ENCODE data around the gene DNAJC18. TPM values are rescaled to one million over a fixed set of nuclear protein-coding genes. Genes with fewer than 3 reads are reported as not detected.

DNAJC18 gene
- total RNA-seq, 1 experiment from 2014 or later = 12.5 TPM

DNA sequence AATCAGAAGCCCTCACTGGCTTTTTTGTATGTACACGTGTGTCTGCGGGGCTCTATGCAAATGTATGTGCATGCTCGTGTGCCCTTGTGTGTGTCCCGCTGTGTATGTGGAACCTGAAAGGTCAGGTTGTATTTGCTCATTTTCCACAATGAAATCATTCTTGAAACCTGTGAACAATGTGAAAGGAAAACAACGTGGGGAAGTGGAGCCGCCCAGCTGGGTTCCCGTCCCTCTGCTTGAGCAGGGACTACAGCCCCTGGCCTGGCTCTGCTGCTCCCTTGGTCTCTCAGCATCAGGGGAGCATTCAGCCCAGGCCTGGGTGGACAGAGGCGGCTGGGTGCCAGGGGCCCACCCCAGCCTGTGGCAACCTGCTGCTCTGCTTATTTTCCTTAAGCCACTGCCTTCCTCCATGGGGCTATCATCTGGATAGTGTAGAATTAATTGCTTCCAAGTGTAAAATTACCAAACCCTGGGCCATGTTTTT lies 20.2 kb upstream of the DNAJC18 start:
- Mint-ChIP-seq H3K4me3 (ENCODE audit: unreplicated experiment) (no peak overlapping the region), H3K27ac (ENCODE audit: unreplicated experiment) (peak overlapping the region; percentile 18), H3K9me3 (ENCODE audit: unreplicated experiment) (no peaks in the 10 kb centered on the region), H3K36me3 (ENCODE audit: insufficient read depth, unreplicated experiment) (no peaks in the 10 kb centered on the region), H3K27me3 (ENCODE audit: insufficient read depth, unreplicated experiment) (no peaks in the 10 kb centered on the region), H3K4me1 (ENCODE audit: low read depth, unreplicated experiment) (no peaks in the 10 kb centered on the region)
- peak in 1 of 2 experiments; percentile 21 for DNase-seq
- ChIA-PET CTCF (no interaction called here), POLR2A (interaction anchor here (0.6 to 1.0 kb wide), 3 partner anchors 21 to 242 kb away, joined by 4 to 8 read pairs (median 4); partner anchors contain the start of gene DNAJC18)
- TF ChIP-seq, protein P1, sequence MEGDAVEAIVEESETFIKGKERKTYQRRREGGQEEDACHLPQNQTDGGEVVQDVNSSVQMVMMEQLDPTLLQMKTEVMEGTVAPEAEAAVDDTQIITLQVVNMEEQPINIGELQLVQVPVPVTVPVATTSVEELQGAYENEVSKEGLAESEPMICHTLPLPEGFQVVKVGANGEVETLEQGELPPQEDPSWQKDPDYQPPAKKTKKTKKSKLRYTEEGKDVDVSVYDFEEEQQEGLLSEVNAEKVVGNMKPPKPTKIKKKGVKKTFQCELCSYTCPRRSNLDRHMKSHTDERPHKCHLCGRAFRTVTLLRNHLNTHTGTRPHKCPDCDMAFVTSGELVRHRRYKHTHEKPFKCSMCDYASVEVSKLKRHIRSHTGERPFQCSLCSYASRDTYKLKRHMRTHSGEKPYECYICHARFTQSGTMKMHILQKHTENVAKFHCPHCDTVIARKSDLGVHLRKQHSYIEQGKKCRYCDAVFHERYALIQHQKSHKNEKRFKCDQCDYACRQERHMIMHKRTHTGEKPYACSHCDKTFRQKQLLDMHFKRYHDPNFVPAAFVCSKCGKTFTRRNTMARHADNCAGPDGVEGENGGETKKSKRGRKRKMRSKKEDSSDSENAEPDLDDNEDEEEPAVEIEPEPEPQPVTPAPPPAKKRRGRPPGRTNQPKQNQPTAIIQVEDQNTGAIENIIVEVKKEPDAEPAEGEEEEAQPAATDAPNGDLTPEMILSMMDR (IDR thresholded peaks at IDR 0.05; ENCODE audit: insufficient read depth in 1 of 2, low read depth in 1 of 2, low read length in 1 of 2, severe bottlenecking in 1 of 2, unreplicated experiment in 1 of 2) = no peak
- Histone ChIP-seq H3K4me1 (peaks cover 12% of the 10 kb centered on the region), H3K9me3 (no peaks in the 10 kb centered on the region), H3K36me3 (ENCODE audit: control insufficient read depth, insufficient read depth, low read length) (no peaks in the 10 kb centered on the region), H3K27me3 (replicated peaks; ENCODE audit: control insufficient read depth, insufficient read depth, low read length) (no peaks in the 10 kb centered on the region), H3K4me3 (ENCODE audit: low read depth, low read length) (no peak overlapping the region)
- intact Hi-C loops (cut with micrococcal nuclease; ENCODE audit: unreplicated experiment) = loop anchor here (2.0 kb wide), 1 partner anchor 21 kb away; the partner anchor contains the start of gene DNAJC18
- no TSS peak for BruUV-seq (replicated peaks)

DNA sequence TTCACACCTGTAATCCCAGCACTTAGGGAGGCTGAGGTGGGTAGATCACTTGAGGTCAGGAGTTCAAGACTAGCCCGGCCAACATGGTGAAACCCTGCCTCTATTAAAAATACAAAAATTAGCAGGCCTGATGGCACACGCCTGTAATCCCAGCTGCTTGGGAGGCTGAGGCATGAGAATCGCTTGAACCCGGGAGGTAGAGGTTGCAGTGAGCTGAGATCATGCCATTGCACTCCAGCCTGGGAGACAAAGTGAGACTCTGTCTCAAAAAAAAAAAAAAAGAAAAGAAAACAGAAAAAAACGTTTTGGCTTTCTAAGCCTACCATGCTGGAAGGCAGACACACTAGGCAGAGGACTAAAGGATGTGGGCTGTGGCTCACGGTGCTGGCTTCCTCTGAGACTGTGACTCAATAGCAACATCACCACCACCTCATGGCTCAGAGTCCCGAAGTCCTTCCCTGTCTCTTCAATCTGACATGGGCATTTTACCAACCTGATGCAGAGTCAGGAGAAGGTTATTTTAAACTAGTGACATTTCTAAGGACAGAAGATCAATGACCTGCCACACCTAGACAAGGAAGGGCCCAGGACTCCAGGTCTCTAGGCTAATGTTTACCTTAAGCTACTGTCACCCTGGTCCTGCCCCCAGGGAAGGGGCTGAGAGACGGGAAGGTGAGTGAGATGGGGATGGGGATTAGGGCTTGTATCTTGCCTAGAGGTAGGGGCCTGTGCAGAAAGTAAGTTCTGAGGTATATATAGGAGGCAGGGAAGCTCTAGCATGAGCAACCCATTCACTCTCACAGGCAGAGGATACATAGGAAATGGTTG lies 19.5 kb upstream of the DNAJC18 start:
- TF ChIP-seq, protein P1 (IDR thresholded peaks at IDR 0.05; ENCODE audit: insufficient read depth in 1 of 2, low read depth in 1 of 2, low read length in 1 of 2, severe bottlenecking in 1 of 2, unreplicated experiment in 1 of 2) = no peak
- peak overlapping the region; percentile 18 for H3K27ac Mint-ChIP-seq (ENCODE audit: unreplicated experiment)
- POLR2A ChIA-PET = interaction anchor here (1.0 kb wide), 2 partner anchors 20 to 242 kb away, joined by 4 read pairs; partner anchors contain the start of gene DNAJC18

DNA sequence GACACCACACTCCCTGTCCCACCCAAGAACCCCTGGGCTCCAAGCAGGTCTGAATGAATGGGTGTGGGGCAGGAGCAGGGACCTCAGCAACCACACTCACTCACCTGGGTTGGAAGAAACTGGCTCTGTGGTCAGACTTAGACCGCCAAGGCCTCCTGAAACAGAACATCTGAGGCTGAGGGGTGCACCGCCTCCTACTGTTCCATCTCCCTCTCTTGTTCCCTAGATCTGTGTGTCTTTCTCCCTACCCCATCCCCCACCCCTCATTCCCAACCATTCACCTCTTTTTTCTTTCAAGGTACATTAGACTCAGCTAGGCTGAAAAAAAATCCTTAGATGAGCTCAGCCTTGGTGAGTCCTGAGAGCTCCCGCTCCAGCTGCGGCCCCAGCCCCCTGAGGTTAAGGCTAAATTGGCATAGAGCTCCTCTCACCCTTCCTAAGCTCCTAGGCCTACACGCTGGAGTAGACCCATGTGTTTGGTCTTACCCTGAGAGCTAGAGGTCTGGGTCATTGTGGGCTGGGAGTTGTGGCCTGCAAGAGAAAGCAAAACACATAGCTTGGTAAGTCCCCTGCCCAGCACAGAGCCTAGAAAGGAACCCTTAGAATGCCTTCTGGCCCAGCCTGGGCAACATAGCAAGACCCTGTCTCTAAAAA lies 18.5 kb upstream of the DNAJC18 start:
- H3K9me3 ChIP-seq = no peaks in the 10 kb centered on the region
- Mint-ChIP-seq H3K9me3 (ENCODE audit: unreplicated experiment) (no peaks in the 10 kb centered on the region), H3K27ac (ENCODE audit: unreplicated experiment) (peak overlapping the region; percentile 23), H3K36me3 (ENCODE audit: insufficient read depth, unreplicated experiment) (no peaks in the 10 kb centered on the region), H3K4me1 (ENCODE audit: low read depth, unreplicated experiment) (no peaks in the 10 kb centered on the region), H3K27me3 (ENCODE audit: insufficient read depth, unreplicated experiment) (no peaks in the 10 kb centered on the region), H3K4me3 (ENCODE audit: unreplicated experiment) (no peak overlapping the region)
- no peak overlapping the region for H3K4me3 ChIP-seq (ENCODE audit: low read depth, low read length)
- H3K4me1 ChIP-seq = peaks cover 12% of the 10 kb centered on the region
- no peaks in the 10 kb centered on the region for H3K27me3 ChIP-seq (replicated peaks; ENCODE audit: control insufficient read depth, insufficient read depth, low read length)
- CTCF ChIA-PET = interaction anchor here (0.6 to 0.7 kb wide), 4 partner anchors 12 to 308 kb away, joined by 3 to 5 read pairs (median 4); no protein-coding TSS in a partner anchor
- no TSS peak for BruUV-seq (replicated peaks)
- intact Hi-C loops (cut with micrococcal nuclease; ENCODE audit: unreplicated experiment) = loop anchor here (2.0 kb wide), 1 partner anchor 19 kb away; the partner anchor contains the start of gene DNAJC18
- DNase-seq = no peak
- H3K36me3 ChIP-seq (ENCODE audit: control insufficient read depth, insufficient read depth, low read length) = no peaks in the 10 kb centered on the region
- POLR2A ChIA-PET = no interaction called here
- TF ChIP-seq, protein P1 (IDR thresholded peaks at IDR 0.05; ENCODE audit: insufficient read depth in 1 of 2, low read depth in 1 of 2, low read length in 1 of 2, severe bottlenecking in 1 of 2, unreplicated experiment in 1 of 2) = no peak

More for the DNA sequence above, 19.5 kb upstream of the DNAJC18 start:
- H3K36me3 ChIP-seq (ENCODE audit: control insufficient read depth, insufficient read depth, low read length) = no peaks in the 10 kb centered on the region
- Mint-ChIP-seq H3K9me3 (ENCODE audit: unreplicated experiment) (no peaks in the 10 kb centered on the region), H3K27me3 (ENCODE audit: insufficient read depth, unreplicated experiment) (no peaks in the 10 kb centered on the region), H3K36me3 (ENCODE audit: insufficient read depth, unreplicated experiment) (no peaks in the 10 kb centered on the region), H3K4me1 (ENCODE audit: low read depth, unreplicated experiment) (no peaks in the 10 kb centered on the region), H3K4me3 (ENCODE audit: unreplicated experiment) (no peak overlapping the region)
- no peak overlapping the region for H3K4me3 ChIP-seq (ENCODE audit: low read depth, low read length)
- CTCF ChIA-PET = interaction anchor here (0.7 kb wide), 1 partner anchor 25 kb away, joined by 5 read pairs; no protein-coding TSS in a partner anchor
- DNase-seq = no peak
- no TSS peak for BruUV-seq (replicated peaks)
- intact Hi-C loops (cut with micrococcal nuclease; ENCODE audit: unreplicated experiment) = loop anchor here (2.0 kb wide), 1 partner anchor 20 kb away; the partner anchor contains the start of gene DNAJC18
- no peaks in the 10 kb centered on the region for H3K27me3 ChIP-seq (replicated peaks; ENCODE audit: control insufficient read depth, insufficient read depth, low read length)
- peaks cover 12% of the 10 kb centered on the region for H3K4me1 ChIP-seq
- no peaks in the 10 kb centered on the region for H3K9me3 ChIP-seq

All from Caco-2 (cell line).